Panc1 (cell line): Measurements from ENCODE around the gene VSTM2L. TPM values are rescaled to one million over a fixed set of nuclear protein-coding genes. Genes with fewer than 3 reads are reported as not detected.

ENCODE experiments used
- ATAC-seq: fragments of 200-7000 bp; cut with Tn5 transposase; 2 replicates; pipeline ENCODE4 v1.9.1; 2020; ENCODE audit warnings: mild to moderate bottlenecking, moderate library complexity
- BruUV-seq: library from RNA; stranded (reverse); fragments of 400-500 nt; replicated peaks from 2 replicates; lab custom pipeline; 2021; lab: Mats Ljungman, UMichigan
- CTCF ChIA-PET: fragments of 300-600 bp; sonication (Branson Sonifier 250); formaldehyde crosslinking; loops from one replicate; lab custom pipeline; 2022; ENCODE audit warnings: antibody characterized with exemption; lab: Charles Lee
- POLR2A ChIA-PET: fragments of 300-600 bp; sonication (Branson Sonifier 250); formaldehyde crosslinking; loops from one replicate; lab custom pipeline; 2022; ENCODE audit warnings: antibody characterized with exemption; lab: Charles Lee
- DNase-seq: peaks from one replicate; pipeline ENCODE4 v3.0.0-alpha.2; 2010; ENCODE audit warnings: low read depth, low spot score
- H3K27ac ChIP-seq: 2 replicates; pipeline ENCODE4 v1.5.1; 2011; ENCODE audit warnings: mild to moderate bottlenecking, low read length, inconsistent platforms
- H3K27me3 ChIP-seq: fragments of 200-500 bp; sonication (Bioruptor generic); 2 replicates; pipeline ENCODE4 v1.6.0; 2014; ENCODE audit warnings: low read length, inconsistent platforms; ENCODE audit not compliant: control insufficient read depth, insufficient read depth
- H3K36me3 ChIP-seq: fragments of 200-500 bp; sonication (Bioruptor generic); 2 replicates; pipeline ENCODE4 v1.5.1; 2014; ENCODE audit warnings: inconsistent platforms, mild to moderate bottlenecking, low read length, moderate library complexity; ENCODE audit not compliant: control insufficient read depth, insufficient read depth
- H3K4me1 ChIP-seq: 2 replicates; pipeline ENCODE4 v1.5.1; 2011; ENCODE audit warnings: inconsistent platforms, mild to moderate bottlenecking, low read length, moderate library complexity; ENCODE audit not compliant: control insufficient read depth, insufficient read depth
- H3K4me3 ChIP-seq, 2 experiments: 2 replicates each; pipeline ENCODE4 v1.5.1; 2011 to 2012; ENCODE audit warnings: low read depth in 2 of 2, low read length in 2 of 2, mild to moderate bottlenecking in 2 of 2, inconsistent platforms in 1 of 2, moderate library complexity in 1 of 2
- H3K9me3 ChIP-seq: fragments of 200-500 bp; sonication (Bioruptor generic); 2 replicates; pipeline ENCODE4 v1.5.1; 2014; ENCODE audit warnings: low read depth, mild to moderate bottlenecking, inconsistent platforms, low read length, moderate library complexity; ENCODE audit not compliant: control insufficient read depth, insufficient read depth
- POLR2AphosphoS5 ChIP-seq: IDR thresholded peaks from 2 replicates; pipeline ENCODE4 v1.6.1; 2012; ENCODE audit warnings: mild to moderate bottlenecking, low read depth, low read length, moderate library complexity
- SIN3A ChIP-seq: IDR thresholded peaks from 2 replicates; pipeline ENCODE4 v1.6.1; 2012; ENCODE audit warnings: low read depth, mild to moderate bottlenecking, low read length, moderate library complexity, borderline replicate concordance; ENCODE audit not compliant: insufficient read depth
- TCF7L2 ChIP-seq: IDR thresholded peaks from 2 replicates; pipeline ENCODE4 v1.6.1; 2011; ENCODE audit warnings: mild to moderate bottlenecking, low read depth, low read length, inconsistent platforms
- in situ Hi-C: cut with HindIII; loops from 2 replicates; pipeline ENCODE4 v1.10.0; 2016; ENCODE audit warnings: low sequenced_read_pairs, low pct_unique_long_range_greater_than_20kb
- intact Hi-C: fragments of 100-400 bp; cut with micrococcal nuclease; formaldehyde crosslinking; loops from one replicate; pipeline ENCODE4 v1.10.0; 2022; ENCODE audit not compliant: unreplicated experiment
- total RNA-seq: library from RNA; stranded (reverse); gene quantifications from one replicate; pipeline ENCODE4 v1.2.1, GENCODE V29; 2021; ENCODE audit not compliant: unreplicated experiment
- TF ChIP-seq, protein P1 (sequence below), 2 experiments: IDR thresholded peaks; 2 replicates each; pipeline ENCODE4 v1.6.1; 2011 to 2012; ENCODE audit warnings: low read depth in 2 of 2, control low read depth in 1 of 2, low read length in 1 of 2, mild to moderate bottlenecking in 1 of 2, moderate library complexity in 1 of 2; ENCODE audit not compliant: insufficient read depth in 1 of 2
- TF ChIP-seq, protein P2 (sequence below): fragments of 450-650 bp; IDR thresholded peaks from 2 replicates; pipeline ENCODE4 v1.5.1; 2017; ENCODE audit warnings: mild to moderate bottlenecking

Gene VSTM2L
- total RNA-seq, 1 experiment from 2014 or later: 16.0 TPM

DNA sequence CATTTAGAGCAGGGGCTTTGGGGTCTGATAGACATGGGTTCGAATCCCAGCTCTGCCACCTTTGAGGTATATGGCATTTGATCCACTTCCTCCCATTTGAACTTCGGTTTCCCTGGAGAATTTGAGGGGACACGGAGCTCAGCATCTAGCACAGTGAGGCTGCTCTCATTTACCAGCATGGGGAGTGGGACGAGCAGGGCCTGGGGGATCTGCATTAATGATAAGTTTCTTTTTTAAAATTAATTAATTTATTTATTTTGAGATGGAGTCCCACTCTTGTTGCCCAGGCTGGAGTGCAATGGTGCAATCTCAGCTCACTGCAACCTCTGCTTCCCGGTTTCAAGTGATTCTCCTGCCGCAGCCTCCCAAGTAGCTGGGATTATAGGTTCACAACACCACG is 52.6 kb downstream of the VSTM2L start:
- ATAC-seq: no peak
- in situ Hi-C loops: no loop called here
- intact Hi-C loops: no loop called here
- Histone ChIP-seq H3K27me3 (peaks cover 11% of the 10 kb centered on the region; the same call in 1 of the 2 replicates), H3K36me3 (no peaks in the 10 kb centered on the region), H3K4me1 (no peaks in the 10 kb centered on the region), H3K27ac (no peak overlapping the region), H3K4me3 (no peak overlapping the region), H3K9me3 (no peaks in the 10 kb centered on the region)
- POLR2A ChIA-PET: interaction anchor here (0.7 kb wide), 1 partner anchor 141 kb away, joined by 3 read pairs; no protein-coding TSS in a partner anchor
- no peak for DNase-seq
- BruUV-seq: no TSS peak
- no peak for TF ChIP-seq SIN3A
- no peak for TF ChIP-seq TCF7L2
- TF ChIP-seq, protein P1, sequence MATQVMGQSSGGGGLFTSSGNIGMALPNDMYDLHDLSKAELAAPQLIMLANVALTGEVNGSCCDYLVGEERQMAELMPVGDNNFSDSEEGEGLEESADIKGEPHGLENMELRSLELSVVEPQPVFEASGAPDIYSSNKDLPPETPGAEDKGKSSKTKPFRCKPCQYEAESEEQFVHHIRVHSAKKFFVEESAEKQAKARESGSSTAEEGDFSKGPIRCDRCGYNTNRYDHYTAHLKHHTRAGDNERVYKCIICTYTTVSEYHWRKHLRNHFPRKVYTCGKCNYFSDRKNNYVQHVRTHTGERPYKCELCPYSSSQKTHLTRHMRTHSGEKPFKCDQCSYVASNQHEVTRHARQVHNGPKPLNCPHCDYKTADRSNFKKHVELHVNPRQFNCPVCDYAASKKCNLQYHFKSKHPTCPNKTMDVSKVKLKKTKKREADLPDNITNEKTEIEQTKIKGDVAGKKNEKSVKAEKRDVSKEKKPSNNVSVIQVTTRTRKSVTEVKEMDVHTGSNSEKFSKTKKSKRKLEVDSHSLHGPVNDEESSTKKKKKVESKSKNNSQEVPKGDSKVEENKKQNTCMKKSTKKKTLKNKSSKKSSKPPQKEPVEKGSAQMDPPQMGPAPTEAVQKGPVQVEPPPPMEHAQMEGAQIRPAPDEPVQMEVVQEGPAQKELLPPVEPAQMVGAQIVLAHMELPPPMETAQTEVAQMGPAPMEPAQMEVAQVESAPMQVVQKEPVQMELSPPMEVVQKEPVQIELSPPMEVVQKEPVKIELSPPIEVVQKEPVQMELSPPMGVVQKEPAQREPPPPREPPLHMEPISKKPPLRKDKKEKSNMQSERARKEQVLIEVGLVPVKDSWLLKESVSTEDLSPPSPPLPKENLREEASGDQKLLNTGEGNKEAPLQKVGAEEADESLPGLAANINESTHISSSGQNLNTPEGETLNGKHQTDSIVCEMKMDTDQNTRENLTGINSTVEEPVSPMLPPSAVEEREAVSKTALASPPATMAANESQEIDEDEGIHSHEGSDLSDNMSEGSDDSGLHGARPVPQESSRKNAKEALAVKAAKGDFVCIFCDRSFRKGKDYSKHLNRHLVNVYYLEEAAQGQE (IDR thresholded peaks at IDR 0.05; ENCODE audit: insufficient read depth in 1 of 2, low read depth in 2 of 2, low read length in 1 of 2): no peak
- no peak for TF ChIP-seq POLR2AphosphoS5
- TF ChIP-seq, protein P2, sequence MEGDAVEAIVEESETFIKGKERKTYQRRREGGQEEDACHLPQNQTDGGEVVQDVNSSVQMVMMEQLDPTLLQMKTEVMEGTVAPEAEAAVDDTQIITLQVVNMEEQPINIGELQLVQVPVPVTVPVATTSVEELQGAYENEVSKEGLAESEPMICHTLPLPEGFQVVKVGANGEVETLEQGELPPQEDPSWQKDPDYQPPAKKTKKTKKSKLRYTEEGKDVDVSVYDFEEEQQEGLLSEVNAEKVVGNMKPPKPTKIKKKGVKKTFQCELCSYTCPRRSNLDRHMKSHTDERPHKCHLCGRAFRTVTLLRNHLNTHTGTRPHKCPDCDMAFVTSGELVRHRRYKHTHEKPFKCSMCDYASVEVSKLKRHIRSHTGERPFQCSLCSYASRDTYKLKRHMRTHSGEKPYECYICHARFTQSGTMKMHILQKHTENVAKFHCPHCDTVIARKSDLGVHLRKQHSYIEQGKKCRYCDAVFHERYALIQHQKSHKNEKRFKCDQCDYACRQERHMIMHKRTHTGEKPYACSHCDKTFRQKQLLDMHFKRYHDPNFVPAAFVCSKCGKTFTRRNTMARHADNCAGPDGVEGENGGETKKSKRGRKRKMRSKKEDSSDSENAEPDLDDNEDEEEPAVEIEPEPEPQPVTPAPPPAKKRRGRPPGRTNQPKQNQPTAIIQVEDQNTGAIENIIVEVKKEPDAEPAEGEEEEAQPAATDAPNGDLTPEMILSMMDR: no peak
- CTCF ChIA-PET: no interaction called here

DNA sequence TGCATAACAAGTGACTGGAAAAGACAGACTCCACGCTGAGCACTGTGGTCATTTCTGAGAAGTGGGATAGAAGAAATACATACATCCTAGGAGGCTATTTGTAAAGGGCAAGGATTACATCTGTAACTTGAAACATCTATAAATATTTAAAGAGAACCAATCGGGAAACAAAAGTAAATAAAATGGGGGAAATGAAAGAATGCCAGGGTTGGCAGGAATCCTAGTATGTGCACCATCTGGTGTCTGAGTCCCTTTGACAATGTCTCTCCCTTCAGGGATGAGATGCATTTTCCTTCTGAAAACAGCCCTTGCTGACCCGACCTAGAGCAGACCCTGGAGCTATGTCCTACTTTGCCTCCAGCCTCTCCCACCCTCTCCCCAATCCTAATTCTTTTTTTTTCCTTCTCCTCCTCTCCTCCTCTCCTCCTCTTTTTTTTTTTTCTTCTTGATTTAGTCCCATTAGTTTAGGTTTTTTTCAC is 53.2 kb downstream of the VSTM2L start:
- in situ Hi-C loops (no loop called here), intact Hi-C loops (no loop called here)
- CTCF ChIA-PET: no interaction called here
- POLR2A ChIA-PET: no interaction called here
- Histone ChIP-seq H3K9me3 (no peaks in the 10 kb centered on the region), H3K27me3 (peaks cover 13% of the 10 kb centered on the region; the same call in 1 of the 2 replicates), H3K36me3 (no peaks in the 10 kb centered on the region), H3K4me3 (no peak overlapping the region), H3K27ac (no peak overlapping the region), H3K4me1 (no peaks in the 10 kb centered on the region)
- TF ChIP-seq, protein P2: no peak
- TF ChIP-seq TCF7L2 (no peak), POLR2AphosphoS5 (no peak)
- TF ChIP-seq, protein P1 (IDR thresholded peaks at IDR 0.05; ENCODE audit: insufficient read depth in 1 of 2, low read depth in 2 of 2, low read length in 1 of 2): no peak
- DNase-seq (no peak), ATAC-seq (no peak)
- BruUV-seq: no TSS peak
